HG02970 (cell line): Measurements from ENCODE around the gene HSD17B12.
"Not testable (repeated sequence)": the region's sequence is repeated elsewhere in the genome, so short reads cannot be mapped to it uniquely, and the experiment has no call there.

ENCODE experiments used
- ATAC-seq: cut with Tn5 transposase; IDR thresholded peaks from one replicate; pipeline ENCODE4 v1.9.1; 2021; ENCODE audit warnings: mild to moderate bottlenecking, moderate library complexity, moderate number of reproducible peaks; ENCODE audit not compliant: unreplicated experiment, low FRiP score

Gene HSD17B12

DNA sequence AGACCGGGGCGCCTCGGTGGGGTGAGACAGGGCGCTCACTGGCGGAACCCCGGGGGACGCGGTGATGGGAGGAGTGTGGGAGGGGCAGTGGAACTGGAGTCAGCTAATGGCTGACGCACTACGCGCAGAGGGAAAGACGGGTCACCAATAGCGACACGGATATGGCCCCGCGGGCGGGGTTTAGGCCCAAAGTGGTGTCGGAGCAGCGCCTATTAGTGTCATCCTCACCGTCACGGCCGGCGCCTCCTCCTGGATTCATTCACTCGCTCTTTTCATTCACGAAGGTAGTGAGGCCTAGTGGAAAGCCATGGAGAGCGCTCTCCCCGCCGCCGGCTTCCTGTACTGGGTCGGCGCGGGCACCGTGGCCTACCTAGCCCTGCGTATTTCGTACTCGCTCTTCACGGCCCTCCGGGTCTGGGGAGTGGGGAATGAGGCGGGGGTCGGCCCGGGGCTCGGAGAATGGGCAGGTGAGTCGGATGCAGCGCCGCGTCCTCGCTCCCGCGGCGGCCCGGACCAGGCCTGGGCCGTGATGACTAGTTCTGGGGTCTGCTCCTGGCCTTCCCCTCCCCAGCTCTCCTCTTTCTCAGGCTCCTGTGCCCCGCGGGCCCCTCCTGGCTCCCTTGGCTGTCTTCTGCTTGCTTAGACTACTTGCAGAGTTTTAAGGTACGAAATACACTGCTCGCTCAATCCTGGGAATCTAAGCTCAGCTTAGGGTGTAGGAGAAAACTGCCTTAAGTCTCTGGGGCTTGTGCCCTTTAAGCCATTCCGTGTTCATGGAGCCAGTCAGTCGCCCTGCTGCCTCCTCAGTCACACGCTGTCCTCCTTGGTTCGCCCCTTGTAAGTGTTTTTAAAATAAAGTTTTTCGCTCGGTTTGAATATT lies at the start of gene HSD17B12:
HSD17B12 (plus strand) TSS at position 218 of the 880 bp plus-strand sequence; CDS start at position 308, 90 bp downstream.
- ATAC-seq, result peak; percentile 99

DNA sequence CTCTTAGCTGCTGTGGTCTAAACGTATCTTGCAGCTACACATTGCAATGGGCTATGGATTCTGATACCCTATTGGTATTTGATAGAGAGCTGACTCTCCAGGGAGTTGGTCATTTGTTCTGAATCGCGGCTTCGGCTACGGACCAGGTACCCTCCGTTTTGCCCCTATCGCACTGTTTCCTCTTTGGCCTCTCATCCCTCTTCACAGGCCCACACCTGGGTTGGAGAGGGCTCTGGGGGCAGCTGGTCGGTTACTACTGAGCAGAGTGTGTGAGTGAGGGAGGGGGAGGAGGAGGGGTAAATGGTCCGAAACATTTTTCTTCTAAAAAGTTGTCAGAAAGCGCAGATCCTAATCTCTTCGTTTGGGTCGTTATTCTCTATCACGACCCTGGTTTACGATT lies 48.8 kb upstream of the HSD17B12 start:
- ATAC-seq, result no peak

DNA sequence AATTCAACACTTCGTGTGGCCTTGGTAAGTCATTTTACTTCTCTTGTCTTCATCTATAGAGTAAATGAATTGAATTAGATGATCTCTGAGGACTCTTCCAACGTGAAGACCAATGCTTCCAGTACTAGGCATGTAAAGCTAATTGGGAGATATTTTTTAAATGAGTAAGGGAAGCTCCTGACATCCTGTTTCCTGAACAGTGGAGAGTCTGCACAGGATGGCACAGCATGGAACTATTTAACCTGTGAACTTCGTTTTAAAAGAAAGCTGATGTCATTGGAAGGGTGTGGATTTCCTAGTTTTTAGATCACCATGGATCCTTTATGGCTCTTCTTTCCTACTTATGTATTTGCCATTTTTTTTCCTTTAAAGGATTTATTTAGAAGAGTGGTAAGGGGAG lies 48.4 kb upstream of the HSD17B12 start:
- no peak for ATAC-seq

DNA sequence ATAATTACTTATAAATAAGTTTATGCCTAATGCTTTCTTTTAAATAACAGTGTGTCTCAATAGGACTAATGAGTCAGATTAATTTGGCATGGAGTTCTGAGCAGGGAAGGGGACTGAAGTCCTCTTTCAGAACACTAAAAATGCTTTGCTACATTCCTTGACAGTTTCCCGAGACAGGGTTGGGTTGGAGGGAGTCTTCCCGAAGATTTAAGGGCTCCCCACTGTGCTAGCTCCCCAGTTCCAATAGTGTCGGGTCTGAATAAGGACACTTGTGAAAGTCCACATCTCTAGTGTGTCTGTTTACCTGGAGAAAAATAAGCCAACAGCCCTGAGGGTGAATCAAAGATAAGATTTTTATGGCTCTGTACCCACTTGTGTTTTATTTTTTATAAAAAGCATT lies 41.8 kb upstream of the HSD17B12 start:
- no peak for ATAC-seq

DNA sequence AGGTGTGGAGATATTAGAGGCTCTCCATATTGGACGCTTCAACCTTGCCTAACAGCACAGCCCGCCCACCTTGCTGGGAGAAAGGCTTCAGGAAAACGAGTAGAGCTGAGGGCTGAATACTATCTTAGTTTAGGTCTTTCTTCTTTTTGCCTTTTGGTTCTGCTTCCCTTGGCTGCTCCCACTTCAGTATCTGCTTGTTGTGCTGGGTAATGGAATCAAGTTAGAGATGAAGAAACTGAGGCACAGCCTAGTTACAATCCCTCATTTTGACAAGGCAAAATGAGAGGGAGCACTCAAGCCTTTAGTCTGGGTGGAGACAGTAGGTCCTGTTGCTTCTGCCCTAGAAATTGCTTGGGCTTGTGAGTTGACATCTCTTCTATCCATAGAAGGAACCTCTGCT lies 41.3 kb upstream of the HSD17B12 start:
- ATAC-seq, result no peak

DNA sequence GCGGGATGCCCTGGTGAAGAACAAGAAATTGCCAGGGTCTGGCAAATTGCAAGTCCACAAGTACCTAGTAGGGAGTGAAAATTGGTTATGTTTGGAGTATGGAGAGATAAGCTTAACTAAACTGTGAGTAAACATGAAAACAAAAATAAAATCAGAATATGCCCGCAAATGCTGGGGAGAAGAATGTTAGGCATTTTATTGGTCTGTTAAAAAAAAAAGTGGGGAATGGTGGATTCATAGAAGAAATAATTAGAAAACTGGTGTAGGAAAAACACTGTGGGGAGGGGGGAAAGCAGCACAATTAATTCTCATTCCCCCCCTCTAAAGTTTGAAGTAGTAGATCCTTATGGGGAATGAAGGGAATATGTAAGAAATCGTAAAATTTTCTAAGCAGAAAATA lies 40.6 kb upstream of the HSD17B12 start:
- no peak for ATAC-seq

DNA sequence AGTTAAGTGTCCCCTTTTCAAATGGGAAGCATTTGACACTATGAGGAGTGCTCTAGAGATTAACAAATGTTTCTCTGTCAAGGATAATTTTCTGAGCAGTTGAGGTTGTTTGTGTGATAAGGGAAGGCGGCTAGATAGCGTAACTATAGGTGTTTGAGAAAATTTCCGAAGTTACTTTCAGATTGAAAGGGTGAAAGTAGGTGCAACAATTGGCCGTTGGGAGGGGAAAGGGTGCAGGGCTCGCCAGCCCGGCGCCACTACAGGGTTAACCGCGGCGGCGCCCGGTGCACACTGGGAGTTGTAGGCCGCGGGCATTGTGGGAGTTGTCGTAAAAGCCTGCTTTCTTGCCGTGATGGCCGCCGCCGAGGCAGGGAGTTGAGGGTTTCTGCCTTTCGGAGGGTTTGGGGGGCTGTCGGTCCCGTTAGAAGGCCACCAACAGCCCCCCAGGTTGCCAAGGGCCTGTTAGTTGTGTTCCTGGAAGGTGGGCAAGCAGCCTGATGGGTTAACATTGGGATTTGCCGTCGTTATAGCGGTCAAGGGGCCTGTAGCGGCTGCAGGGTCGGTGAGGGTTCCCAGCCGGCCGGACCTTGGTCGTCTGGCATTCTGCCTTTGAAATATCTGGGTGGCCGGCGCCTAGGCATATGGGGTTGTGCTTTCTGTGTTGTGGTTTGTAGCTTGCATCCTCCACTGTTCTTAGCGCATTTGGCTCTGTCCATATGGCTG lies 36.5 kb upstream of the HSD17B12 start:
- peak; percentile 99 for ATAC-seq

DNA sequence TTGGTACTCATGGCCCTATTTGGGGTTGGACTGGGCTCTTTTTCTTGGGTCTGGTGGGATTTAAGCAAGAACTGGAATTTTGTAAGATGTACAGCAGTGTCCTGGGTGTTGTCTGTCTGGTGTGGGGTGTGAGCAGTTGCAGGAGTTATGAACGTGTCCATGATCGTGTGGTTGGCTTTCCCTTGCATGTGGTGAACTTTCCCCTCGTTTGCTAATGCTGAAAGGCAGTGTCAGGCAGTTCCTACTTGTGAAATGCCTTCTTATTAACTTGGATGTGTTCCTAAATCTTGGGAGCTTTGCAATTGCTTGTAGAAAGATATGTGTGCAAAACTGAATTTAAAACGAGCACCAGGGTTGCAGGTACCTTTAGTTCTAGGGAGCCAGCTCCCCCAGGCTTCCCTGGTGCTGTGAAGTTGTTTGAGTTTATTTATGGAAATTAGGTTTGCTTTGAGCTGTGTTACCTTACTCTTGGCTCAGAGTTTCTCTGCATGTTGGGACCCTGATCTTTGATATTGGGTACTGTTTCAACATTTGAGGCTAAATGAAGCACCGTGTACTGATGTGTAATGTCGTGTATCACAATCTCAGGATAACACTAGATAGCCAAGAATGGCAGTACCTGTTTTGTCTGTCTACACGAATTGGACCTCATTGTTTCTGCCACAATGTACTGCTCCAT lies 35.8 kb upstream of the HSD17B12 start:
- no peak for ATAC-seq

DNA sequence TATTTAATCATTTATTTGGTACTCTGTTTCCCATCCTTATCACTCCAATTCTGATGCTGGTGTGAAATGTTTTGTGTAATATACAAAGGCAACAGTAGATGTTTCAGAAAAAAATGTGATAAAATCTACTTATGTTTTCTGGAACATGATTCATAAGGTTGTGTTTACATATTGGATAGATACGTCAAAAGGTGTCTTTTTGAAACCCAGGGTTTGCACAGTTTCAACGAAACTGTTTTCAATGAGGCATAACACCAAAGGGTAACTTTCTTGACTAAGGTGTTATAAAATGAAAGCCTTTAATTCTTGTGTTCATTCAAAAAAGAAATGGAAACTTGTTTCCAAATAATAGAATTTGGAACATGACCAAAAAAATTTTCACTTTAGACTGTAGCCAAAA lies 33.8 kb upstream of the HSD17B12 start:
- no peak for ATAC-seq

DNA sequence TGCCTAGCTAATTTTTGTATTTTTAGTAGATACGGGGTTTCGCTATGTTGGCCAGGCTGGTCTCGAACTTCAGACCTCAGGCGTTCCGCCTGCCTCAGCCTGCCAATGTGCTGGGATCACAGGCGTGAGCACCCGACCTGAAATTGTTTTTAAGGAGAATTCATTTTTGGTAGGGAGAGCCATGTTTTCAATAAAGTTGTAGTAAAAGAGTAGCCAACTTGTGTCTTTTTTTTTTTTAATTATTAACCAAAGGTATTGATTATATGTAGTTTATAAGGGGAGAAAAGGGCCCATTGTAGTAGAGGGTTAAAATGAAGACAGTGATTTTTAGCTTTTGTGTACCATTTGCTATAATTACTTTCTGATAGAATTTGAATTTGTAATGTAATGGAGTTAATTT lies 31.6 kb upstream of the HSD17B12 start:
- no peak for ATAC-seq

DNA sequence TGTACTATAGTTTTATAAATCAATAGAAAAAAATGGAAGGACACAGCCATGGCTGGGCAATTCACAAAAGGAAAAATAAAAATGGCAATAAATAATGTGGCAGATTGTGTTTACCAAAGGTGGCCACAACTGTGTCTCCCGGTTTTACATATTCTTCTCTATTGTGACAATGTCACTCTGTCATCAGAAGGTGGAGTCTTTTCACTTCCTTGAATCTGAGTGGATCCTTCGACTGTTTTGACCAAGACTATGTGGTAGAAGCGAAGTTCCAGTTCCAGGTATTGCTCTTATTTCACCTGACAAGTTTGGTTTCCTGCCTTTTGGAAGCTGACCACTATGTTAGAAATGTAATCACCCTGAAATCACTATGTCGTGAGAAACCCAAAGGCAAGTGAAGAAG lies 31.0 kb upstream of the HSD17B12 start:
- ATAC-seq, result no peak

DNA sequence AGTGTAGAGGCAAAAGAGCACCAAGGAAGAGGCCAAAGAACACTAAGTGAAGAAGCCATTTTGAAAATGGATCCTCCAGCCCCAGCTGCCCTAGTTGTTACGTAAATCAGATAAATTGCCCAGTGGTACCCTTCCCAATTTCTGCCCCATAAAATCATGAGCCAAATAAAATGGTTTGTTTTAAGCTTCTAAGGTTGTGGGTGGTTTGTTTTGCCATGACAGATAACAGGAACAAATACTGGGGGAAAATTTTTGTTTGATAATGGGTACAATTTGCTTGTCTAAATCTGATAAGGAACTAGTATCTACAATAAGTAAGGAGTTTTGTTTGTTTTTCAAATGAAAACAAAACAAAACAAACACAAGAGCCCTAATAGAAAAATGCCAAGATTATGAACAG lies 30.6 kb upstream of the HSD17B12 start:
- no peak for ATAC-seq

DNA sequence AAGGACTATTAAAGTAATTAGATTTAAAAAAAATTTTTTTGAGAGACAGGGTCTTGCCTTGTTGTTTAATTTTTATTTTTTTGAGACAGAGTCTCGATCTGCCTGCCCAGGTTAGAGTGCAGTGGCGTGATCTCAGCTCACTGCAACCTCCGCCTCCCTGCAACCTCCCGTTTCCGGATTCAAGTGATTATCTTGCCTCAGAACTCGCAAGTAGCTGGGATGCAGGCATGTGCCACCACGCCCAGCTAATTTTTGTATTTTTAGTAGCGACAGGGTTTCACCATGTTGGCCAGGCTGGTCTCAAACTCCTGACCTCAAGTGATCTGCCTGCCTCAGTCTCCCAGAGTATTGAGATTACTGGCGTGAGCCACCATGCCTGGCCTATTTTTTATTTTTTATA lies 17.5 kb upstream of the HSD17B12 start:
- ATAC-seq, result not testable (repeated sequence)

DNA sequence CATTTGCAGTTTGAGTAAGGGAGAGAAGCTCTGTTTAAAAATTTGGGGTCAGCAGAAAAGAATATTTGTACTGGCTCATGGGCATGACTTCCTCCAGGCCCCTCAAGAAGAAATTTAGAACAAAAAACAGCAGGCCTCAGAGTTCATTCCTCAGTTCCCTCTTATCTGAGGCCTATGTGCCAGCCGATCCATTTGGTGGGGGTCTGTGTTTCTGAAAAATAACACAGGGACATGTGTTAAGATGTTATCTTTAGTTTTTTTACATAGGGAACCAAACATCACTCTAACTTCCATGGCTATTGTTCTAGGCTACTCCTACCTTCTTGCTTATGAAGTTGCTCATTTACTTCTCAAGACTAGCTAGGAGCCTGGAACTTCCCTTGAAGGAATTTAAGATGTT lies 16.2 kb upstream of the HSD17B12 start:
- no peak for ATAC-seq

DNA sequence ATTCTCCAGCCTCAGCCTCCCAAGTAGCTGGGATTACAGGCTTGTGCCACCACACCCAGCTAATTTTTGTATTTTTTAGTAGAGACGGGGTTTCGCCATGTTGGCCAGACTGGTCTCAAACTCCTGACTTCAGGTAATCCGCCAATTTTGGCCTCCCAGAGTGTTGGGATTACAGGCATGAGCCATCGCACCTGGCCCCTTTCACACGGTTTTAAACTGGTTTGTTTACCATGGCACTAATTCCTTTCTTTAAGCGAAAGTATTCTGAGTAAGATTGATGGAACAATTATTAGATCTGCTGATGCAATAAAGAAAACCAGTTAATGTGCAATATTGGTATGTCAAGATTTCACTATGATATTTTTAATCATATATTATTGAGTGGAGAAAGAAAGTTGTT lies 9.3 kb upstream of the HSD17B12 start:
- not testable (repeated sequence) for ATAC-seq

DNA sequence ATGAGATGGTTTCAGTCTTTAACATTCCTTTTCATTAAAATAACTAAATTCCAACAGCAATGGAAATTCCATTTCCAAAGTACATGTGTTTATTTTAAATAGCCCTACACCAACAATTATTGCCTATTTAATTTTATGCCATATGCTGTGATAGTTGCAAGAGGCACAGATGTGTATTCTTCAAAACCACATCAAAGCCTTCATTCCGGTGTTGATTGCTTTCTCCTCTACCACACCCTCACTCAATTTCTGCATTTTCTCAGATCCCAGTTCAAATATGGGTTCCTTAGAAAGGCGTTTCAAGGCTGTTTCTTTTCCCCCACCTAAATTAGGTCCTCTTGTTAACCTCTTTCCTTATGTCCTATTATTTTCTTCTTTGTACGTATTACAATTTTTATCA lies 6.0 kb upstream of the HSD17B12 start:
- ATAC-seq, result no peak

DNA sequence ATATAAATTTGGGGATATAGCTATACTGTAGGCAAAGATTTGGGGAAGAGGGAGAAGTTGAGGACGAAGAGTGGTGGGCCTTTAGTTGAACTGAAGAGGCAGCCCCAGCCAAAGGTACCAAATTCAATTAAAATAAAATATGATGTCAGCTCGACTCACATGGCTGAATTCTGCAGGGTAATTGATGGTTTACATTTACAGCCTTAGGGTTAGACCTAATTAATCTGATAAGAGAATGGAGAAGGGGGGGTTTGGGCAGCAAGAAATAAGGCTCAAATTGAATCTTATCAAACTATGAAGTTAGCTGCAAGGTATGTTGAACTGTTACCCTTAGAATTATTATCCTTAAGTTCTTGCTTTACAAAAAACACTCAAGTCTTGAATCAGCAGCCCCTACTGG lies 3.6 kb upstream of the HSD17B12 start:
- ATAC-seq, result no peak

DNA sequence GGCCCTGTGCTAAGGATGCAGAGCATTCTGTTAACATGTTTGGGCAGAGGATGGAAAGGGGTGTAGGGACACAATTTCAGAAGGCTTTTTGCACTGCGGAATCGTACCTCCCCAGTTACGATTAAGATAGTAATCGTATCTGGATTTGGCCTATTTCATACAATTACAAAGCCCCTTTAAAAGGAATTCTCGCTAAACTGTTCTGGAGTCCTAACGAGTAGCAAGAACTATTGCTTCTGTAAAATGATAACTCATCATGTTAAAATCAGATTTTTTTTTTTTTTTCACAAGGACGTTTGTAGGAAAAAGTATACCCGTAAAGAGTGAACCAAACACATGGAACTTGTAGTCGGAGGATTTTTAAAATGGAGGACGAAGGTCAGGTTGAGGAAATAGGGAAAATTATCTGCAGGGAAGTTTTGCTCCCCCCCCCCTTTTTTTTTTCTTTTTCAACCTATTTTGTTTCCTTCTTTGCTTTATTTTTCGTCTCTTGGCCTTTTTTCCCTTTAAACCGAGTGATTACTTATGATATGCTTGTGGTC lies 934 bp downstream of the HSD17B12 start:
- ATAC-seq, result no peak

DNA sequence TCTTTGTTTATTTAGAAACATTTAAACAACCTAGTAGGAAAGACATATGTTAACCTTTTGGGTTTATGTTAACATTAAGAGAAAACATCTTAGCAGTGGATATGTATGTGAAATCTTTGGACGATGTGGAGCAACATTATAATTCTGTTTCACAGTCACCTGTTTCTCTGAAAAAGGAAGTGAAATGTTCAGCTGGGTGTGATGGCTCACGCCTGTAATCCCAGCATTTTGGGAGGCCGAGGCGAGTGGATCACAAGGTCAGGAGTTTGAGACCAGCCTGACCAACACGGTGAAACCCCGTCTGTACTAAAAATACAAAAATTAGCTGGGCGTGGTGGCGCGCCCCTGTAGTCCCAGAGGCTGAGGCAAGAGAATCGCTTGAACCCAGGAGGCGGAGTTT lies 1.5 kb downstream of the HSD17B12 start:
- ATAC-seq, result not testable (repeated sequence)

DNA sequence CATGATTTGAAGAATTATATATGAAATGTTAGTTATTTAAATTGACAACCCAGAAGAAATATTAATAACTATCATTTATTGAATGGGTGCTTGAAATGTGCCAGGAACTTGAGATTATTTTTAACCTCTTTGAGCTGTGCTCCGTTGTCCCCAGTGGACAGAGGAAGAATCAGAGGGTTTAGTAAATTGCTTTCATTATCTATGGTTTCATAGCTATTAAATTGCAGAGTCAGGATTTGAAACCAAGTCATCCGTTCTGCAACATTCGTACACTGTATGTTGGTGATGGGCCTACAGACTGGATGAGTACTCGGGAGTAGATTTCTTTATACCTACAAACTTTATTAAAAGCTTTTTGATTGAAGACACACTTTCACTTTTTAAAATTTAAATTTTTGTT lies 4.9 kb downstream of the HSD17B12 start:
- no peak for ATAC-seq

DNA sequence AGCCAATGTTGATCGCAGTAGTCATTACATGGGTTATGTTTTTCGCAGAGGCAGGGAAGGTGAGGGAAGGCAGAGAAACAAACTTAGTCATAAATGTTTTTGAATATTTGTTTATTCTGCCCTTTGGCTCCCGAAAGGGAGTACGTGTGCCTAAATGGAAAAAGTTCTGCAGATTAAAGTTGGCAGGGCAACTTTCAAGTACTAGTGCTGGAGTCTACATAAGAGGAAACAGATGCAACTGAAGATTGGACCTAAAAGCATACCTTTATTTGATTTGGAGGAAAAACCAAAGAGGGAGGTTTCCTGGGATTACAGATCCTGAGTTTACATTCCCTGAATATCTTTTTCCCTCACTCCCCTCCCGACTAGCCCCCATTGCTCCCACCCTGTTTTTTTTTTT lies 5.7 kb downstream of the HSD17B12 start:
- no peak for ATAC-seq
